ENCODE data around the gene SEMA4A. TPM values are rescaled to one million over a fixed set of nuclear protein-coding genes. Genes with fewer than 3 reads are reported as not detected.
"Not testable (repeated sequence)": the region's sequence is repeated elsewhere in the genome, so short reads cannot be mapped to it uniquely, and the experiment has no call there.

The SEMA4A gene
- polyA plus RNA-seq, 1 of the 3 experiments (the other 2 are of a cell fraction), result 1.3 TPM

GRCh38 chr1:156190265-156190664, 36.9 kb downstream of the SEMA4A start:
- H3K4me3 ChIP-seq (ENCODE audit: low read depth in 2 of 2, low read length in 1 of 2); H3K27me3 ChIP-seq (ENCODE audit: insufficient read depth); H3K4me2 ChIP-seq; H4K20me1 ChIP-seq (ENCODE audit: insufficient read depth); H3K9me3 ChIP-seq; POLR2A ChIA-PET; H3K27ac ChIP-seq (ENCODE audit: low read depth in 2 of 2, low read length in 1 of 2); H2AFZ ChIP-seq (ENCODE audit: low read depth); H3K9ac ChIP-seq; DNase-seq; H3K9me2 ChIP-seq; H3K36me3 ChIP-seq (replicated peaks in 1 of 2; ENCODE audit: control insufficient read depth in 1 of 2, insufficient read depth in 2 of 2, low read length in 1 of 2); H3F3A ChIP-seq (replicated peaks; ENCODE audit: insufficient read depth): not testable (repeated sequence)
- Histone ChIP-seq H3K79me2 (ENCODE audit: insufficient read depth) (peaks cover 13% of the 10 kb centered on the region), H3K4me1 (ENCODE audit: control insufficient read depth in 1 of 2, insufficient read depth in 2 of 2, low read depth in 1 of 2, low read length in 1 of 2) (peaks cover 7 to 12% of the 10 kb centered on the region in 2 experiments; a peak in 2 of 4 replicates)
- CTCF ChIA-PET, result interaction anchor here (1.2 kb wide), 1 partner anchor 35 kb away, joined by 3 read pairs; no protein-coding TSS in a partner anchor
- 93% methylated on average over 4 of the region's 4 CpGs for WGBS (ENCODE audit: low lambda C conversion rate)

DNA sequence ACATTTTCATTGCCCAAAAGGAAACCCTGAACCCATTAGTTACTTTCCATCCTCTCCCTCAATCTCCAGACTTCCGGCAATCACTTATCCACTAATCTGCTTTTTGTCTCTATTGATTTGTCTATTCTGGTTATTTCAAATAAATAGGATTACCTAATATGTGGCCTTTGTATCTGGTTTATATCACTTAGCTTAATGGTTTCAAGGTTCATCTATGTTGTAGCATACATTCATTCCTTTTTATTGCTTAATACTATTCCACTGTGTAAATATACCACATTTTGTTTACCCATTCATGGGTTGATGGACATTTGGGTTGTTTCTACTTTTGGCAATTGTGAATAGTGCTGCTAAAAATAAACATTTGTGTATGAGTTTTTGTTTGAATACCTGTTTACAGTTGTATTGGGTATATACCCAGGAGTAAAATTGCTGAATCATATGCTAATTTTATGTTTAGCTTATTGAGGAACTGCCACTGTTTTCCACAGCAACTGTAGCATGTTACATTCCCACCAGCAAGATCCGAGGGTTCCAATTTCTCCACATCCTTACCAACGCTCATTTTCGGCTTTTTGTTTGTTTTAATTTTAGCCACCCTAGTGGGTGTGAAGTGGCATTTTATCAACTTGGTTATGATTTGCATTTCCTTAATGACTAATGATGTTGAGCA, 38.0 kb downstream of the SEMA4A start:
- Histone ChIP-seq H3K9me3 (no peaks in the 10 kb centered on the region), H3K27ac (ENCODE audit: low read depth in 2 of 2, low read length in 1 of 2) (no peak overlapping the region), H3K27me3 (ENCODE audit: insufficient read depth) (no peaks in the 10 kb centered on the region), H4K20me1 (ENCODE audit: insufficient read depth) (no peaks in the 10 kb centered on the region), H3K4me3 (ENCODE audit: low read depth in 2 of 2, low read length in 1 of 2) (no peak overlapping the region), H3K36me3 (replicated peaks in 1 of 2; ENCODE audit: control insufficient read depth in 1 of 2, insufficient read depth in 2 of 2, low read length in 1 of 2) (peaks cover 9 to 11% of the 10 kb centered on the region in 2 experiments), H3F3A (replicated peaks; ENCODE audit: insufficient read depth) (no peaks in the 10 kb centered on the region), H3K4me1 (ENCODE audit: control insufficient read depth in 1 of 2, insufficient read depth in 2 of 2, low read depth in 1 of 2, low read length in 1 of 2) (peaks cover 7 to 16% of the 10 kb centered on the region in 2 experiments; a peak in 2 of 4 replicates), H3K9ac (no peak overlapping the region), H3K9me2 (no peaks in the 10 kb centered on the region), H3K79me2 (ENCODE audit: insufficient read depth) (peaks cover 24% of the 10 kb centered on the region), H3K4me2 (no peak overlapping the region), H2AFZ (ENCODE audit: low read depth) (no peak overlapping the region)
- TF ChIP-seq GATA2 (CRISPR knock-in tag; IDR thresholded peaks at IDR 0.05) (no peak), PBX3 (IDR thresholded peaks at IDR 0.05) (no peak), CHD2 (IDR thresholded peaks at IDR 0.05; ENCODE audit: low read length, partially characterized antibody) (no peak), FOXJ3 (CRISPR knock-in tag; IDR thresholded peaks at IDR 0.05) (no peak), SIN3A (IDR thresholded peaks at IDR 0.05; ENCODE audit: borderline replicate concordance, low read depth, low read length) (no peak), USF1 (IDR thresholded peaks at IDR 0.05; ENCODE audit: borderline replicate concordance, low read depth) (no peak), REST (IDR thresholded peaks at IDR 0.05; ENCODE audit: low read depth, low read length) (no peak), RCOR1 (IDR thresholded peaks at IDR 0.05; ENCODE audit: low read length) (no peak), JUND (IDR thresholded peaks at IDR 0.05) (no peak), ELF1 (IDR thresholded peaks at IDR 0.05) (no peak), TAF1 (IDR thresholded peaks at IDR 0.05; ENCODE audit: borderline replicate concordance, low read depth, low read length) (no peak), NRF1 (IDR thresholded peaks at IDR 0.05; ENCODE audit: low read depth, low read length) (no peak), MEF2A (IDR thresholded peaks at IDR 0.05; ENCODE audit: borderline replicate concordance, low read depth) (no peak), POLR2AphosphoS5 (IDR thresholded peaks at IDR 0.05; ENCODE audit: low read depth, low read length) (no peak), NFIC (IDR thresholded peaks at IDR 0.05; ENCODE audit: borderline replicate concordance) (no peak), YY1 (IDR thresholded peaks at IDR 0.05; ENCODE audit: low read depth) (no peak), EZH2phosphoT487 (IDR thresholded peaks at IDR 0.05; ENCODE audit: borderline replicate concordance, low read depth) (no peak), MXI1 (IDR thresholded peaks at IDR 0.05; ENCODE audit: low read depth, low read length) (no peak), CTCF (IDR thresholded peaks at IDR 0.05) (no peak)
- TF ChIP-seq, protein P1, sequence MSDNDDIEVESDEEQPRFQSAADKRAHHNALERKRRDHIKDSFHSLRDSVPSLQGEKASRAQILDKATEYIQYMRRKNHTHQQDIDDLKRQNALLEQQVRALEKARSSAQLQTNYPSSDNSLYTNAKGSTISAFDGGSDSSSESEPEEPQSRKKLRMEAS (IDR thresholded peaks at IDR 0.05; ENCODE audit: low read depth), result no peak
- ChIA-PET CTCF (interaction anchor here (0.9 to 1.2 kb wide), 2 partner anchors 44 to 125 kb away, joined by 3 read pairs; no protein-coding TSS in a partner anchor), POLR2A (no interaction called here)
- DNase-seq, result no peak
- WGBS (ENCODE audit: low lambda C conversion rate), result 97% methylated on average over 4 of the region's 4 CpGs
